Hematopoietic multipotent progenitor cell treated with erythropoietin and hydrocortisone succinate and interleukin-3 and kit ligand, for 15 days (in vitro differentiated cells): Measurements from ENCODE around the gene STARD6.
"Not testable (repeated sequence)": the region's sequence is repeated elsewhere in the genome, so short reads cannot be mapped to it uniquely, and the experiment has no call there.

ENCODE experiments used
- DNase-seq: peaks from one replicate; pipeline ENCODE4 v3.0.0-alpha.2; 2015; ENCODE audit warnings: low spot score

Gene STARD6

DNA sequence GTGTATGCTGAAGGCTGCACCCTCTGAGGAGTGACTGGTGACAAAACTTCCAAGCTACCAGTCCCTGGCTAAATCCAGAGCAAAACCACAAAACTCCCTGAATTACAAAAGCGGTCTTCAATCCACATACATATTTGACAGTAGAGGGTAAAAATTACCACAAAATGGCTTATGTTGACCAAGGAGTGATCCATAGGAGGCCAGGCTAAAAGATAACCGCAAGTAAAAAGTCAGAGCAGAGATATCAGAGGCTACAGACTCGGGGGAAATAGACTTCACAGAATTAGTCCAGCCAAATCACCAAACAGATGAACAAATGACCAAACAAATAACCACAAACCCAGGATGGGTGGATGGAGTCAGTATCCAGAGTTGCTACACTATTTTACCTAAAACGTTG, 19.4 kb downstream of the STARD6 start:
- no peak for DNase-seq

GRCh38 chr18:54335638-54336173, 22.0 kb downstream of the STARD6 start:
- DNase-seq: no peak

GRCh38 chr18:54330768-54331548, 26.7 kb downstream of the STARD6 start:
- DNase-seq: no peak

DNA sequence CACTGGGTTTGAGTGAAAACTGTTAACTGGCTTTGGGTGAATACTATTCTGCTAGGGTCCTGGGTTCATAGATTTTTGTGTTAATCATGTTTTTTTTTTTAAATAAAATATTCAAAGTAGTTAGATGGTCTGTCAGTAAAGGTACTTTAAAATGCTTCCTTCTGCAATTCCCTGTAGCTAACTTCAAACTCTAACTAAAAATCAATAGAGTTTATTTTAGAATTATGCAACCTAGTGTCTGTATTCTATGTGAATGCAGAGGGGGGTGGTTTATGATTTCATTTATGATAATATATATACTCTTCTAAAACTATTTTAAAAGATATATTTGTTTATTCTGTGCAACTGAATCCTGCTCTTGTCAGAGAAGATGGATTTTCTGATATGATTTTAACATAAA, 27.9 kb downstream of the STARD6 start:
- DNase-seq: no peak

GRCh38 chr18:54327818-54328217, 29.8 kb downstream of the STARD6 start:
- no peak for DNase-seq

DNA sequence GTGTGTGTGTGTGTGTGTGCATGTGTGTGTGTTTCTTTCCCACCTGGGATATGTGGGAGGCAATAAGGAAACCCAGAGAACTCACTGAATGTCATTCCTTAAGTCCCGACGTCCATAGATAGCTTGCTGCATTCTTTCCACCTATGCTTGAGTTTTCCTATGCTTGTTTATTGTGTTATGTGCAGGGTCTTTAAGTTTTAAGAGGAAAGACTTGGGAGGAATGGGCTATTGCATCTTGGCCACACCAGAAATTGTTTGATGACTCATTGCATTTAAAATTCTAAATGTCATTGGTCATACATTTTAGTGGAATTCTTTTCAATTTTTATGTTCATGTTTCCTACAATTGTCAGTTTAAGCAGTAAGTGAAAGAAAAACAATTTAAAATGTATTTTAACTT, 33.7 kb downstream of the STARD6 start:
- DNase-seq: no peak

DNA sequence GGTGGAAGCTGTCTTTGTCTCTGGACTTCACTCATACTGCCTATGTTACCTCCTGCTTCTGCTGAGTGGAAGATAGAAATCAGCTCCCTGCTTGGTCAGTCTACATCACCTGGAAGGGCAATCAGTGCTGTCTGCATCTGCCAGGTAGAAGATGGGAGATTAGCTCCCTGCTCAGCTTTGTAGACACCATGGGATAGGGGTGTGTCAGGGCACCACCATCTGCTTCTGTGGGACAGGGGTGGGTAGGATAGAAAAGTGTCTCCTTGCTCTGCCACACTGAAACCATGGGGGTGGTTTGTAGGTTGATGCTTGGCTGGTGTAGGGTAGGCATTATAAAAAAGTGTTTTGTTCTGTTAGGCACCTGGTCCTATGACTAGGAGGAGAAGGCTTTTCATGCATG, 34.1 kb downstream of the STARD6 start:
- no peak for DNase-seq

- DNase-seq: no peak
These were observed 41.4 kb downstream of the STARD6 start for GRCh38 chr18:54316071-54316820.

GRCh38 chr18:54309564-54309963, 48.1 kb downstream of the STARD6 start:
- DNase-seq: not testable (repeated sequence)

- no peak for DNase-seq
These were observed 54.2 kb downstream of the STARD6 start for GRCh38 chr18:54303408-54303807.

GRCh38 chr18:54298991-54299390, 58.7 kb downstream of the STARD6 start:
- DNase-seq: not testable (repeated sequence)

- DNase-seq: no peak
These were observed 61.6 kb downstream of the STARD6 start for GRCh38 chr18:54296062-54296461.

DNA sequence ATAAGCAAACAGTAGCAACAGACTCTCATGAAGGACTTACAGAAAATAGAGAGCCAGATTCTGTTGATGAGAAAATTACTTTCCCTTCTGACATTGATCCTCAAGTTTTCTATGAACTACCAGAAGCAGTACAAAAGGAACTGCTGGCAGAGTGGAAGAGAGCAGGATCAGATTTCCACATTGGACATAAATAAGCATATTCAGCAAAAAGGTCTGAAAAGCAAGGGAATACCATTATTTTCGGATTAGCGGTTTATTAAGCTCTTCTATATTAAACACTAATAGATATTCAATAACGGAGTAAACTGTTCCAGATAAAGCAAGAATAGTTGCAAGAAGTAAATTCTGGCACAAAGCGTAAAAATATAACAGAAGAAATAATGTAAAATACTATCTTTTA, 63.4 kb downstream of the STARD6 start:
- no peak for DNase-seq

GRCh38 chr18:54284981-54285785, 72.5 kb downstream of the STARD6 start:
- DNase-seq: no peak

DNA sequence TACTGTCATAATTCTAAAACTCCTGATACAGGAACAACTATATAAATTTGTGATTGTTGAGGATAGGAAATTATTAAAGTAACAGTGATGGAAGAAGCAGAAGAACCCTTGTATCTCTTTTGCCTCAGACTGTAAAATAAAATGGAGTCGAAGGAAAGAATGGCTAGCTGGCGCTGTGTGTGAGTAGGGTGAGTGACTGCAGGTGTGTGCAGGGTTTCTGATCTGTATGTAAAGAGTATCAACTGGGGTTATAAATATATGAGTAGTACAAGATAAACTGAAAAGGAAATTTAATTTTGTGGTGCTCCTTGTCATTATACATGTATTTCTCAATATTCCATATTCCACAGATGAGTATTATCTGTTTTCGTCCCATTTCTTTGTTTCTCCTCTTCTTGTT, 73.1 kb downstream of the STARD6 start:
- DNase-seq: no peak

DNA sequence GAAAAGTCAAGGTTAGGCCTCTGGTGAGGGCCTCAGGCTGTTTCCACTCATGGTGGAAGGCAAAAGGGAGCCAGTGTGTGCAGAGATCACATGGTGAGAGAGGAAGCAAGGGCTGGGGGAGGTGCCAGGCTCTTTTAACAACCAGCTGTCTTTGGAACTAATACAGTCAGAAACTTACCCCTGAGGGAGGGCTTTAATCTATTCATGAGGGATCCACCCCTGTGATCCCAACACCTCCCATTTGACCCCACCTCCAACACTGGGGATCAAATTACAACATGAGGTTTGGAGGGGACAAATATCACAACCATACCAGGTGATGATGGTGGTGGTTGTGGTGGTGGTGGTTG, 77.5 kb downstream of the STARD6 start:
- DNase-seq: no peak

GRCh38 chr18:54279477-54280219, 78.0 kb downstream of the STARD6 start:
- no peak for DNase-seq

GRCh38 chr18:54278615-54279014, 79.0 kb downstream of the STARD6 start:
- DNase-seq: no peak

DNA sequence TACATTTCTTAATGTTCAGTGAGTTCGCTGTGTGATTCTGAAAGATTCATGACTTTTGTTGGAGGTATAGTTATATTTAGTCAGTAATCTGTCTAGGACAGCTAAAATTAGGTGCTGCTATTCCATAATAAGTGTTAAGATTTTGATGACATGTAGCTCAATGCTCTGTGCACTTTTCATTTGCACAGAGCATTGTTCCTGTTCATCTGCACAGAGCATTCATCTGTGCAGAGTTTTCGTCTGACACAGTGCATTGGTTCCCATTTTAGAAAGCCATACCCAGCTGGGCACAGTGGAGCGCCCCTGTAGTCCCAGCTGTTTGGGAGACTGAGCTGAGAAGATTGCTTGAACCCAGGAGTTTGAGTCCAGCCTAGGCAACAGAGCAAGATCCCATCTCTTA, 79.8 kb downstream of the STARD6 start:
- DNase-seq: no peak
